GM18505 (cell line): ENCODE results near the gene ELP5.

Source experiments
- ATAC-seq: cut with Tn5 transposase; IDR thresholded peaks from one replicate; pipeline ENCODE4 v1.9.1; 2021; ENCODE audit not compliant: unreplicated experiment
- POLR2A ChIP-seq: IDR thresholded peaks from 4 replicates; pipeline ENCODE4 v1.6.1; 2011; ENCODE audit warnings: borderline replicate concordance; ENCODE audit not compliant: insufficient read depth, insufficient read length; ENCODE audit errors: extremely low read depth

Gene ELP5

DNA sequence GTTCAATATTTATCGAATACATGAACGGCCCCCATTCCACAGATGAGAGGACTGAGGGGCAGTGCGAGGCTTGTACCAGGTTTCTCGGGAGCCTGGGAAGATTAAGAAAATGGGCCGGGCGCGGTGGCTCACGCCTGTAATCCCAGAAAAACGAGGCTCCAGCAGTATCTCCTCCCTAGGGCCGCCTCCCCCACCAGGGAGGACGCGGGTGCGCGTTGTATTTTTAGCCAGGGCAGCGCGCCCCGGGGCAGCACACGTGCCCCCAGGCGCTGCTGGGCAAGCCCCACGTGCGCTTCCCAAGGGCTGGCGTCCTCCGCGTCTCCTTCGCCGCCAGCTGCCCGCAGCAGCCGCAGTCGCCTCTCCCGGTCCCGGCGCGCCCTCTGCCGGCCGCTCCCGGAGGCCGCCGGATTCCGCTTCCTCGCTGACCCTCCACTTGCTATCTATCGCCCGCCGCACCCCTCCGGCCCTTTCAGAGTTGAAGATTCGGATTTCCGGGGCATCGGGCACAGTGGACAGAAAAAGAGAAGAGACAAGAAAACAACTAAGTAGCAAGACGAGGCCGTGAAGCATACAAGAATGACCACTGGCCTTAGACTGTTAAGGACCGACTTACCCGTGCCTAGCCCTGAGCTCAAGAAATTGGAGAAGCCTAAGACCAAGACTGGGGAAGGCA is 44.3 kb downstream of the ELP5 start:
- no peak for ATAC-seq
- TF ChIP-seq POLR2A, result no peak

DNA sequence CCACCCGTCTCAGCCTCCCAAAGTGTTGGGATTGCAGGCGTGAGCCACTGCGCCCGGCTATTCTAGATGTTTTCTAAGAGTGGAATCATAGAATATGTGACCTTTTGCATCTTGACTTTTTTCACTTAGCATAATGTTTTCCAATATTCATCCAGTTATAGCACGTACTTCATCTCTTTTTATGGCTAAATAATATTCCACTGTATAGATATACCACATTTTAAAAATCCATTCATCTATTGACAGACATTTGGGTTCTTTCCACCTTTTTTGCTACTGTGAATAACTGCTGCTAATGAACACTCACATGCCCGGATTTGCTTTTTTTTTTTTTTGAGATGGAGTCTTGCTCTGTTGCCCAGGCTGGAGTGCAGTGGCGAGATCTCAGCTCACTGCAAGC is 52.2 kb downstream of the ELP5 start:
- ATAC-seq, result no peak
- no peak for TF ChIP-seq POLR2A

DNA sequence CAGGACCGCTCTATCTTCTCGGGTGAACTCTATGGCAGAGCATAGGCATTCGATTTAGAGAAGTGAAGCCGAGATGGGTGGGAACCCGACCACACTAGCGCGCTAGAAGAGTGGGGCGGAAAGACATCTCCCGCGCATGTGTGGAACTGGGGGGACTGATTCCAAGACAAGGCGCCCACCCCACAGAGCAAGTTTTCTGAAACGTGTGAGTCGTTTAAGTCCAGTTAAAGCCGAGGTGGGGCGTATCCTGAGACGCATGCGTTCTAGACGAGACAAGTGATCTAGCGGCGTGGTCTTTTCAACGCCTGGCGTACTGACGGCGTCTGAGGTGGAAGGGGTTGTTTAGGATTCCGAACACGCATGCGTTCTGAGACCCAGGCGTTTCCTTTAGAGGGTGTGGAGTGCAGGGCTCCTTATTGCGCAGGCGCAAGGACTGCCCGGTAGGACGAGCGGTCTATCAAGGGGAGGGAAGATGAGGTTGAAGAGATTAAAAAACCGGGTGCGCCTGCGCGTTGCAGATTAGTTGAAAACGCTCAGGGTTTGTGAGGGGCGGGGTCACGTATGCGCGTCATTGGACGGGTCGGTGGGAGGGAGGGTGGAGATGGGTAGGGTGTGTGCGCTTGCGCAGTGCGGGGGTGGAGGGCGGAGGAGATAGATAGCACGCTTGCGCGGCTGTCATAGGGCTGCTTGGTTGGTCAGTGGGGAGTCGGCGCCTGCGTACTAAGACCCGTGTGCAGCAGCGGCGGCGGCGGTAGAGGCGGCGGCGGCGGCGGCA is 55.1 kb downstream of the ELP5 start, which contains the start of gene EIF5A:
EIF5A (plus strand) TSS at position 718 of the 775 bp plus-strand sequence. CDS start 2,008 bp downstream, outside the sequence.
- ATAC-seq, result peak; percentile 67
- peak; percentile 86 for TF ChIP-seq POLR2A

DNA sequence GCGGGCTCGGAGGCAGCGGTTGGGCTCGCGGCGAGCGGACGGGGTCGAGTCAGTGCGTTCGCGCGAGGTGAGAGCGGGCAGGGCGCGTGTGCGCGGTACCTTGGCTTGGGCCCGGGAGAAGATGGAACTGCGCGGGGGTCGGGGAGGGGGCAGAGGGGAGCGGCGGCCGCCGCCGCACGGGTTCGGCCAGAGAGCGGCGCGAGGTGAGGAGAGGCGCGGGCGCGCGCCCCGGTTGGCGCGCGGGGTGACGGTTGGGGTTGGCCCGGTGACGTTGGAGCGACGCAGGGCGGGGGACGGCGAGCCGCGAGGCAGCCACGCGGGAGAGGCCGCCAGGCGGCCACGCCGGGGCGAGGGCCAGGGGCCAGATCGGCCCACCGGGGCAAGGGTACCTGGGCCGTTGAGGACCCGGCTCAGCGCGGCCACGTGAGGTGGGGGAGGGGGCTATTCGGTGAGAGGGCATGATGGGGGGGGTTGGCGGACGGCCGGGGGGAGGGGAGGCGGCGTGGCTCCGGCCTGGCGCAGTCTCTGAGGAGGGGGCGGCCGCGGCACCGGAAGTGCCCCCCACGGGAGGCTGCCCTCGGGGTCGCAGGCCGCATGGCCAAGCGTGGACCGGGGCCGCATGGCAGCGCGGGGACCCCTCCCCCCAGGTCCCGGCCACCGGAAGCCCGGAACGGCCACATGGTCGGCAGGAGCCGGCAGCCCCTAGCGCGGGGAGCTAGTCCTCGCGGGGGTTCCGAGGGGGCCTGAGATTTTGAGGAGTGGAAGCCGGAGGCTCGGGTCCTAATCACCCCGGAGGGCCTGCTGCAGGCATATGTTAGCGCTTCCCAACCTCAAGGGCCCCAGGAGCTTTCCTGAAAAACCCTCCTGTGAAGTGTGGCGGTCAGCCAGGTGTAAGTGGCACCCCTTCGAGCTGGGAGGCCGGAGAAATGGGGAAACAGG is 55.9 kb downstream of the ELP5 start:
- no peak for TF ChIP-seq POLR2A
- ATAC-seq, result peak; percentile 9

DNA sequence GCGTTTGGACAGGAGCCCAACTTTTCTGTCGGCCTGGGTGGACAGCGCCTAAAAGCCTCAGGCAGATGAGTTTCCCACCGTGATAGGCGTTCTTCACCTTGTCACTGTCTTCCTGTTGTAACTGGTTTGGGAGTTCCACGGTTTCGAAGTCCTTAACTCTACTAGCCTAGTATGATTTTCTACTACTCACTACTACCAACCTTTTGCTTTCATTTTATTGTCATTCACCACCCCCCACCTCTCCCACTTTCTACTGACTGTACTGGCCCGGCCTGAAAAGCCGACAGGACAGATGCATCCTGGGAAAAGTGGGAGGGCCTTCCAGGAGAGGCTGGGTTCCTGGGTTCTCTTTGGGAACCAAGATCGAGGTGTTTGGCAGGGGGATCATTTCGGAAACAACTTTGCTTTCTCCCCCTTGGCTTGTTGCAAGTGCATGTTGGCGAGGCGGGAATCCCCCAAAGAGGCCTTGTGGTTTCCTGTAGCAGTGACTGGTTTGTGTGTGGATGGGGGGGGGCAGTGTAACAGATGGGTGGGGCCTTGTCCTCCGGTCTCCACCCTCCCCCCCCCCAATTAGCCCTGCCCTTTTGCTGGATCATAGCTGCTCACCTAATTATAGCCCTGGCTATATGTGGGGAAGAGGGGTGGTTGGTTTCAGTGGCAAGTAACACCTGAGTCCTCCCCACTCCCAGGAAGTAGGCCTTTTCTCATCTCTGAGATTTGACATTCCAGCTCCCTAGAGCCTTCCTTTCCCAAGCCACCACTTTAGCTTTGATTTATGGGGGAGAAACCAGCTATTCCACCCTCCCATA is 56.8 kb downstream of the ELP5 start:
- peak; percentile 17 for ATAC-seq
- TF ChIP-seq POLR2A, result peak; percentile 57
